A673 (cell line): ENCODE measurements around the gene ADAM8.

Experiments used
- CTCF ChIP-seq: fragments of 300-800, 200-600 bp; sonication (generic); conservative IDR thresholded peaks from 2 replicates; pipeline ENCODE4 v1.5.1; 2017; ENCODE audit warnings: low read depth, mild to moderate bottlenecking, antibody characterized with exemption, low read length, moderate library complexity, mixed read lengths
- EZH2 ChIP-seq: fragments of 200-600 bp; sonication (generic); IDR thresholded peaks from 2 replicates; pipeline ENCODE4 v1.6.1; 2017; ENCODE audit warnings: borderline replicate concordance, low read depth, mild to moderate bottlenecking, mixed read lengths, antibody characterized with exemption, low read length; ENCODE audit not compliant: poor library complexity, severe bottlenecking

- TF ChIP-seq CTCF (no peak), EZH2 (no peak)
Observed at GRCh38 chr10:133272301-133272963, 4.2 kb downstream of the ADAM8 start.
